Heart left ventricle (tissue), 13 donors: Measurements from ENCODE around the gene ATP11B.

Experiments used
- POLR2A ChIP-seq, 2 donors: fragments of 450-650 bp; IDR thresholded peaks; one replicate each; pipeline ENCODE4 v1.6.1; 2017; ENCODE audit warnings: antibody characterized with exemption in 2 of 2, mild to moderate bottlenecking in 2 of 2, moderate library complexity in 2 of 2
- TF ChIP-seq, protein P1 (sequence below), 12 donors: fragments of 200-600 bp; sonication (generic) in 4 of 12; IDR thresholded peaks; one replicate each; pipeline versions ENCODE4 v1.5.0 to v1.8.0; 2018 to 2022; ENCODE audit warnings: antibody characterized with exemption in 12 of 12, mild to moderate bottlenecking in 5 of 12
- donor health status: ischemic (EF 13 %, LVEDD 7.1; RV severe dilation, severe dysfunction).
- donor health status: DM: no; HTN: yes; CAD: no.
- donor health status: DM: no; HTN: no; CAD: no.
- donor health status: ischemic (EF 25% LVEDD 6.9; RV normal size, moderate dysfunction).
- donor health status: ischemic (EF 25% LVEDD 5.7; RV mildly dilated, moderate dysfunction).
- donor health status: ischemic (EF 35%, LVEDD 5.7; RV mildly dilated, moderate dysfunction).
- donor health status: nonischemic (EF 11% LVEDD 7.7; RV severe dilation, severe dysfunction).
- donor health status: DM: yes; HTN: yes; CAD: no.
- donor health status: PGD.
- donor health status: ischemic (EF 29% LVEDD 5.4; RV normal size, mild dysfunction).
- donor health status: nonischemic (EF 23%, LVEDD 6.1; RV moderate dilation, normal function).

DNA sequence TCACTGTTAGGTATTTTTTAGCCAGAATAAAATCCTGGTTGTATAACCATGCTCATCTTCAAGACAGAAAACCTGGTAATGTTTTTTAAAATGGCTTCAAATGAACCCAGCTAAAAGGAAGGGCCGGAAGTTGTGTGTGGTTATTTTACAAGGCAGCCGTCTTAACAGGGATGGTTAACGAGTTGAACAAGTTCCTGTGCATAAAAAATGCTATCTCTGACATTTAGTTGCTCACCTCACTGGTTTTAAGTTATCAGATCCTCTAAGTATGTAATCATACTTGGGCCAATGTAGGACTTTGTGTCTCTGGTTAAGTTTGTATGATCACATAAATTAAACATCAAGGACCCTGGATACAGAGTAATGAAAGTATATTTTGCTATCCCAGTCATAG is 2.1 kb downstream of the ATP11B start:
- TF ChIP-seq, protein P1, sequence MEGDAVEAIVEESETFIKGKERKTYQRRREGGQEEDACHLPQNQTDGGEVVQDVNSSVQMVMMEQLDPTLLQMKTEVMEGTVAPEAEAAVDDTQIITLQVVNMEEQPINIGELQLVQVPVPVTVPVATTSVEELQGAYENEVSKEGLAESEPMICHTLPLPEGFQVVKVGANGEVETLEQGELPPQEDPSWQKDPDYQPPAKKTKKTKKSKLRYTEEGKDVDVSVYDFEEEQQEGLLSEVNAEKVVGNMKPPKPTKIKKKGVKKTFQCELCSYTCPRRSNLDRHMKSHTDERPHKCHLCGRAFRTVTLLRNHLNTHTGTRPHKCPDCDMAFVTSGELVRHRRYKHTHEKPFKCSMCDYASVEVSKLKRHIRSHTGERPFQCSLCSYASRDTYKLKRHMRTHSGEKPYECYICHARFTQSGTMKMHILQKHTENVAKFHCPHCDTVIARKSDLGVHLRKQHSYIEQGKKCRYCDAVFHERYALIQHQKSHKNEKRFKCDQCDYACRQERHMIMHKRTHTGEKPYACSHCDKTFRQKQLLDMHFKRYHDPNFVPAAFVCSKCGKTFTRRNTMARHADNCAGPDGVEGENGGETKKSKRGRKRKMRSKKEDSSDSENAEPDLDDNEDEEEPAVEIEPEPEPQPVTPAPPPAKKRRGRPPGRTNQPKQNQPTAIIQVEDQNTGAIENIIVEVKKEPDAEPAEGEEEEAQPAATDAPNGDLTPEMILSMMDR (IDR thresholded peaks at IDR 0.05), result no peak
- TF ChIP-seq POLR2A (IDR thresholded peaks at IDR 0.05), result no peak
